ENCODE measurements around the gene C4orf50.

The C4orf50 gene

GRCh38 chr4:5974321-5974720 lies 43.9 kb downstream of the C4orf50 start:
- no peak for TF ChIP-seq ZNF565 (CRISPR knock-in tag; conservative IDR thresholded peaks at IDR 0.05; ENCODE audit: low read depth)
- TF ChIP-seq, protein P1, sequence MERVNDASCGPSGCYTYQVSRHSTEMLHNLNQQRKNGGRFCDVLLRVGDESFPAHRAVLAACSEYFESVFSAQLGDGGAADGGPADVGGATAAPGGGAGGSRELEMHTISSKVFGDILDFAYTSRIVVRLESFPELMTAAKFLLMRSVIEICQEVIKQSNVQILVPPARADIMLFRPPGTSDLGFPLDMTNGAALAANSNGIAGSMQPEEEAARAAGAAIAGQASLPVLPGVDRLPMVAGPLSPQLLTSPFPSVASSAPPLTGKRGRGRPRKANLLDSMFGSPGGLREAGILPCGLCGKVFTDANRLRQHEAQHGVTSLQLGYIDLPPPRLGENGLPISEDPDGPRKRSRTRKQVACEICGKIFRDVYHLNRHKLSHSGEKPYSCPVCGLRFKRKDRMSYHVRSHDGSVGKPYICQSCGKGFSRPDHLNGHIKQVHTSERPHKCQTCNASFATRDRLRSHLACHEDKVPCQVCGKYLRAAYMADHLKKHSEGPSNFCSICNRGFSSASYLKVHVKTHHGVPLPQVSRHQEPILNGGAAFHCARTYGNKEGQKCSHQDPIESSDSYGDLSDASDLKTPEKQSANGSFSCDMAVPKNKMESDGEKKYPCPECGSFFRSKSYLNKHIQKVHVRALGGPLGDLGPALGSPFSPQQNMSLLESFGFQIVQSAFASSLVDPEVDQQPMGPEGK (CRISPR knock-in tag; IDR thresholded peaks at IDR 0.05; ENCODE audit: borderline replicate concordance): no peak
- TF ChIP-seq, protein P2, sequence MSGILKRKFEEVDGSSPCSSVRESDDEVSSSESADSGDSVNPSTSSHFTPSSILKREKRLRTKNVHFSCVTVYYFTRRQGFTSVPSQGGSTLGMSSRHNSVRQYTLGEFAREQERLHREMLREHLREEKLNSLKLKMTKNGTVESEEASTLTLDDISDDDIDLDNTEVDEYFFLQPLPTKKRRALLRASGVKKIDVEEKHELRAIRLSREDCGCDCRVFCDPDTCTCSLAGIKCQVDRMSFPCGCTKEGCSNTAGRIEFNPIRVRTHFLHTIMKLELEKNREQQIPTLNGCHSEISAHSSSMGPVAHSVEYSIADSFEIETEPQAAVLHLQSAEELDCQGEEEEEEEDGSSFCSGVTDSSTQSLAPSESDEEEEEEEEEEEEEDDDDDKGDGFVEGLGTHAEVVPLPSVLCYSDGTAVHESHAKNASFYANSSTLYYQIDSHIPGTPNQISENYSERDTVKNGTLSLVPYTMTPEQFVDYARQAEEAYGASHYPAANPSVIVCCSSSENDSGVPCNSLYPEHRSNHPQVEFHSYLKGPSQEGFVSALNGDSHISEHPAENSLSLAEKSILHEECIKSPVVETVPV (CRISPR knock-in tag; IDR thresholded peaks at IDR 0.05): no peak
- TF ChIP-seq, protein P3, sequence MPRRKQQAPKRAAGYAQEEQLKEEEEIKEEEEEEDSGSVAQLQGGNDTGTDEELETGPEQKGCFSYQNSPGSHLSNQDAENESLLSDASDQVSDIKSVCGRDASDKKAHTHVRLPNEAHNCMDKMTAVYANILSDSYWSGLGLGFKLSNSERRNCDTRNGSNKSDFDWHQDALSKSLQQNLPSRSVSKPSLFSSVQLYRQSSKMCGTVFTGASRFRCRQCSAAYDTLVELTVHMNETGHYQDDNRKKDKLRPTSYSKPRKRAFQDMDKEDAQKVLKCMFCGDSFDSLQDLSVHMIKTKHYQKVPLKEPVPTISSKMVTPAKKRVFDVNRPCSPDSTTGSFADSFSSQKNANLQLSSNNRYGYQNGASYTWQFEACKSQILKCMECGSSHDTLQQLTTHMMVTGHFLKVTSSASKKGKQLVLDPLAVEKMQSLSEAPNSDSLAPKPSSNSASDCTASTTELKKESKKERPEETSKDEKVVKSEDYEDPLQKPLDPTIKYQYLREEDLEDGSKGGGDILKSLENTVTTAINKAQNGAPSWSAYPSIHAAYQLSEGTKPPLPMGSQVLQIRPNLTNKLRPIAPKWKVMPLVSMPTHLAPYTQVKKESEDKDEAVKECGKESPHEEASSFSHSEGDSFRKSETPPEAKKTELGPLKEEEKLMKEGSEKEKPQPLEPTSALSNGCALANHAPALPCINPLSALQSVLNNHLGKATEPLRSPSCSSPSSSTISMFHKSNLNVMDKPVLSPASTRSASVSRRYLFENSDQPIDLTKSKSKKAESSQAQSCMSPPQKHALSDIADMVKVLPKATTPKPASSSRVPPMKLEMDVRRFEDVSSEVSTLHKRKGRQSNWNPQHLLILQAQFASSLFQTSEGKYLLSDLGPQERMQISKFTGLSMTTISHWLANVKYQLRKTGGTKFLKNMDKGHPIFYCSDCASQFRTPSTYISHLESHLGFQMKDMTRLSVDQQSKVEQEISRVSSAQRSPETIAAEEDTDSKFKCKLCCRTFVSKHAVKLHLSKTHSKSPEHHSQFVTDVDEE (CRISPR knock-in tag; IDR thresholded peaks at IDR 0.05): no peak
- no peak for TF ChIP-seq ESRRG (CRISPR knock-in tag; IDR thresholded peaks at IDR 0.05)
- no peak for TF ChIP-seq TCF4 (CRISPR knock-in tag; IDR thresholded peaks at IDR 0.05; ENCODE audit: borderline replicate concordance)
- no peak for TF ChIP-seq POU6F1 (CRISPR knock-in tag; IDR thresholded peaks at IDR 0.05; ENCODE audit: borderline replicate concordance, low read depth)
- no peak for TF ChIP-seq ZNF70 (CRISPR knock-in tag; IDR thresholded peaks at IDR 0.05)
- ATAC-seq: no peak

DNA sequence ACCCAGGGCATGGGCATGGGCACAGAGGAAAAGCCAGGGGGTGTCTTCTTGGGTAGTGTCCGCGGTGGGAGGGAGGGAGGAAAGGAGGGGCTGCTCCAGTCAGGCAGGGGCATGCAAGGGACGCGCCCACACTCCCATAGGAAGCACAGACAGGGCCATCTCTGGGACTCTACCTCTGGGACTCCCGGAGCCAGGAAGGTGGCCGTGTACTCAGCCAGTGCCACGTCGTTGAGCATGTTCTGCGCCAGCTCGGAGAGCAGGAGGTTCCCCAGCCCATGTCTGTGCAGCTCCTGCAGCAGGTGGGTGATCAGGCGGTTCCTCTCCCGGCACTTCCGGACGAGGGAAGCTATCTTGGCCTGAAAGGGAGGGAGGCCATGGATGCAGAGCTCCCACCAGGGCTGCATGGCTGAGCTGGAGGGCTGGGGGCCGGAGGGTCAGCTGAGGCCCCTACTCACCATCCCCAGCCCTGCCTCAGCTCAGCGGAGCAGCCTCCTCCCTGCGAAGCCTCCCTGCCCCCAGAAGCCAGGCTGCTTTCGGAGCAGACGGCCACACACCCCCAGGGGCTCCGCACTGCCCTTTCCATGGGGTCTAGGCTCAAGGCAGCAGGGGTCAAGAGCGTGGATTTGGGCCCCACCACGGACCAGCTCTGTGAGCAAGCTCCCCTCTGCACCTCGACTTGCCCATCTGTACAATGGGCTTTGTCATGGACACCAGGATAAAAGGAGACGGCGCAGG lies 44.6 kb downstream of the C4orf50 start:
- TF ChIP-seq CREB5 (CRISPR knock-in tag; IDR thresholded peaks at IDR 0.05; ENCODE audit: low read depth): no peak
- no peak for TF ChIP-seq OSR1 (CRISPR knock-in tag; IDR thresholded peaks at IDR 0.05)
- no peak for TF ChIP-seq ZFP30 (CRISPR knock-in tag; IDR thresholded peaks at IDR 0.05)
- no peak for TF ChIP-seq CSDC2 (CRISPR knock-in tag; IDR thresholded peaks at IDR 0.05)
- TF ChIP-seq TOX (CRISPR knock-in tag; IDR thresholded peaks at IDR 0.05; ENCODE audit: borderline replicate concordance): no peak
- no peak for TF ChIP-seq ZNF70 (CRISPR knock-in tag; IDR thresholded peaks at IDR 0.05)
- no peak for TF ChIP-seq POU6F1 (CRISPR knock-in tag; IDR thresholded peaks at IDR 0.05; ENCODE audit: borderline replicate concordance, low read depth)
- TF ChIP-seq, protein P3 (CRISPR knock-in tag; IDR thresholded peaks at IDR 0.05): no peak
- no peak for TF ChIP-seq ARNTL (CRISPR knock-in tag; IDR thresholded peaks at IDR 0.05; ENCODE audit: borderline replicate concordance, low read depth)
- no peak for TF ChIP-seq ESRRG (CRISPR knock-in tag; IDR thresholded peaks at IDR 0.05)
- no peak for TF ChIP-seq PPARA (CRISPR knock-in tag; IDR thresholded peaks at IDR 0.05; ENCODE audit: borderline replicate concordance)
- no peak for ATAC-seq

All from SK-N-SH treated with all-trans-retinoic acid at 6 μM for 48 hours (cell line).